MM.1S (cell line): Measurements from ENCODE around the gene TET1.

Experiments
- EZH2 ChIP-seq: fragments of 300-600 bp; sonication (generic); optimal IDR thresholded peaks from 2 replicates; pipeline ENCODE3; 2017; ENCODE audit warnings: low read depth, mild to moderate bottlenecking, antibody characterized with exemption, low read length, mixed read lengths
- EZH2phosphoT487 ChIP-seq: fragments of 300-600 bp; sonication (generic); IDR thresholded peaks from 2 replicates; pipeline ENCODE4 v1.6.1; 2018; ENCODE audit warnings: antibody characterized with exemption, low read length
- TF ChIP-seq, protein P1 (sequence below): fragments of 300-600 bp; sonication (generic); IDR thresholded peaks from 2 replicates; pipeline ENCODE4 v1.5.1; 2016; ENCODE audit warnings: antibody characterized with exemption, low read length, mixed read lengths

GRCh38 chr10:68572151-68572550 lies 12.0 kb downstream of the TET1 start:
- TF ChIP-seq, protein P1, sequence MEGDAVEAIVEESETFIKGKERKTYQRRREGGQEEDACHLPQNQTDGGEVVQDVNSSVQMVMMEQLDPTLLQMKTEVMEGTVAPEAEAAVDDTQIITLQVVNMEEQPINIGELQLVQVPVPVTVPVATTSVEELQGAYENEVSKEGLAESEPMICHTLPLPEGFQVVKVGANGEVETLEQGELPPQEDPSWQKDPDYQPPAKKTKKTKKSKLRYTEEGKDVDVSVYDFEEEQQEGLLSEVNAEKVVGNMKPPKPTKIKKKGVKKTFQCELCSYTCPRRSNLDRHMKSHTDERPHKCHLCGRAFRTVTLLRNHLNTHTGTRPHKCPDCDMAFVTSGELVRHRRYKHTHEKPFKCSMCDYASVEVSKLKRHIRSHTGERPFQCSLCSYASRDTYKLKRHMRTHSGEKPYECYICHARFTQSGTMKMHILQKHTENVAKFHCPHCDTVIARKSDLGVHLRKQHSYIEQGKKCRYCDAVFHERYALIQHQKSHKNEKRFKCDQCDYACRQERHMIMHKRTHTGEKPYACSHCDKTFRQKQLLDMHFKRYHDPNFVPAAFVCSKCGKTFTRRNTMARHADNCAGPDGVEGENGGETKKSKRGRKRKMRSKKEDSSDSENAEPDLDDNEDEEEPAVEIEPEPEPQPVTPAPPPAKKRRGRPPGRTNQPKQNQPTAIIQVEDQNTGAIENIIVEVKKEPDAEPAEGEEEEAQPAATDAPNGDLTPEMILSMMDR: no peak
- no peak for TF ChIP-seq EZH2
- no peak for TF ChIP-seq EZH2phosphoT487
